SK-N-SH (cell line): ENCODE measurements around the gene TXN2. TPM values are rescaled to one million over a fixed set of nuclear protein-coding genes. Genes with fewer than 3 reads are reported as not detected.

Experiments
- CTCF ChIA-PET: fragments of 300-600, 350-600 bp; formaldehyde crosslinking; extraction: SDS; loops from one replicate; lab custom pipeline; 2021; lab: Yijun Ruan, JAX
- POLR2A ChIA-PET: fragments of 350-600 bp; sonication (Branson Sonifier 250); formaldehyde crosslinking; extraction: SDS; loops from one replicate; lab custom pipeline; 2020; ENCODE audit warnings: antibody characterized with exemption, inconsistent platforms; lab: Yijun Ruan, JAX
- DNase-seq: peaks from one replicate; pipeline ENCODE4 v3.0.0; 2012
- H2AFZ ChIP-seq: fragments of 200-600 bp; sonication (generic); 2 replicates; pipeline ENCODE4 v1.8.1; 2016; ENCODE audit warnings: antibody characterized with exemption, mild to moderate bottlenecking, low read depth
- H3F3A ChIP-seq: fragments of 200-600 bp; sonication (generic); replicated peaks from 2 replicates; pipeline ENCODE3; 2016; ENCODE audit warnings: antibody characterized with exemption, mild to moderate bottlenecking; ENCODE audit not compliant: insufficient read depth
- H3K27ac ChIP-seq, 2 experiments: fragments of 200-500 bp in 1 of 2; fragments of 200-600 bp in 1 of 2; sonication (Bioruptor generic) in 1 of 2; sonication (generic), shearing (Covaris generic) in 1 of 2; 2 replicates each; pipeline versions ENCODE4 v1.5.1 to v1.6.1; 2014 to 2016; ENCODE audit warnings: low read depth in 2 of 2, inconsistent platforms in 1 of 2, low read length in 1 of 2, mild to moderate bottlenecking in 1 of 2, mixed read lengths in 1 of 2
- H3K27me3 ChIP-seq: fragments of 200-600 bp; sonication (generic), shearing (Covaris generic); 2 replicates; pipeline ENCODE4 v1.6.1; 2016; ENCODE audit warnings: mixed run types; ENCODE audit not compliant: insufficient read depth
- H3K36me3 ChIP-seq, 2 experiments: fragments of 200-500 bp in 1 of 2; fragments of 200-600 bp in 1 of 2; sonication (Bioruptor generic) in 1 of 2; sonication (generic) in 1 of 2; replicated peaks in 1 of 2; 2 replicates each; pipeline versions ENCODE3 to v1.5.1; 2014 to 2016; ENCODE audit warnings: low read length in 1 of 2, mild to moderate bottlenecking in 1 of 2; ENCODE audit not compliant: insufficient read depth in 2 of 2, control insufficient read depth in 1 of 2
- H3K4me1 ChIP-seq, 2 experiments: fragments of 200-500 bp in 1 of 2; fragments of 200-600 bp in 1 of 2; sonication (Bioruptor generic) in 1 of 2; sonication (generic), shearing (Covaris generic) in 1 of 2; 2 replicates each; pipeline versions ENCODE4 v1.5.1 to v1.6.1; 2014 to 2016; ENCODE audit warnings: low read depth in 1 of 2, low read length in 1 of 2, mixed run types in 1 of 2; ENCODE audit not compliant: insufficient read depth in 2 of 2, control insufficient read depth in 1 of 2
- H3K4me2 ChIP-seq: fragments of 200-600 bp; sonication (generic), shearing (Covaris generic); 2 replicates; pipeline ENCODE4 v1.6.1; 2017; ENCODE audit warnings: mixed run types
- H3K4me3 ChIP-seq, 2 experiments: fragments of 200-500 bp in 1 of 2; fragments of 200-600 bp in 1 of 2; sonication (Bioruptor generic) in 1 of 2; sonication (generic), shearing (Covaris generic) in 1 of 2; 2 replicates each; pipeline versions ENCODE4 v1.5.1 to v1.8.1; 2014 to 2016; ENCODE audit warnings: low read depth in 2 of 2, inconsistent platforms in 1 of 2, low read length in 1 of 2, mild to moderate bottlenecking in 1 of 2, mixed read lengths in 1 of 2, moderate library complexity in 1 of 2
- H3K79me2 ChIP-seq: fragments of 200-600 bp; sonication (generic); 2 replicates; pipeline ENCODE4 v1.8.1; 2017; ENCODE audit warnings: mild to moderate bottlenecking; ENCODE audit not compliant: insufficient read depth
- H3K9ac ChIP-seq: fragments of 200-600 bp; sonication (generic); 2 replicates; pipeline ENCODE4 v1.6.1; 2017; ENCODE audit warnings: mixed run types
- H3K9me2 ChIP-seq: fragments of 200-600 bp; sonication (generic); 2 replicates; pipeline ENCODE4 v1.6.1; 2017; ENCODE audit warnings: mixed run types
- H3K9me3 ChIP-seq: fragments of 200-600 bp; sonication (generic); 2 replicates; pipeline ENCODE4 v1.6.1; 2017; ENCODE audit warnings: mixed run types, mild to moderate bottlenecking, moderate library complexity
- H4K20me1 ChIP-seq: fragments of 200-600 bp; sonication (generic); 2 replicates; pipeline ENCODE4 v1.6.1; 2017; ENCODE audit warnings: mild to moderate bottlenecking, mixed run types; ENCODE audit not compliant: insufficient read depth
- GABPA ChIP-seq: IDR thresholded peaks from 2 replicates; pipeline ENCODE4 v1.4.0; 2012; ENCODE audit warnings: low read depth, mild to moderate bottlenecking
- MEF2A ChIP-seq: IDR thresholded peaks from 2 replicates; pipeline ENCODE4 v1.4.0; 2012; ENCODE audit warnings: low read depth, borderline replicate concordance
- MXI1 ChIP-seq: IDR thresholded peaks from 2 replicates; pipeline ENCODE4 v1.6.1; 2012; ENCODE audit warnings: mild to moderate bottlenecking, low read depth, low read length, improper control_type of control experiment
- NRF1 ChIP-seq: IDR thresholded peaks from 2 replicates; pipeline ENCODE4 v1.6.1; 2012; ENCODE audit warnings: low read depth, mild to moderate bottlenecking, low read length
- RFX5 ChIP-seq: IDR thresholded peaks from 2 replicates; pipeline ENCODE4 v1.6.1; 2012; ENCODE audit warnings: mild to moderate bottlenecking, improper control_type of control experiment, low read length
- SIN3A ChIP-seq: IDR thresholded peaks from 2 replicates; pipeline ENCODE4 v1.6.1; 2012; ENCODE audit warnings: low read depth, mild to moderate bottlenecking, low read length, moderate library complexity, borderline replicate concordance
- TAF1 ChIP-seq: IDR thresholded peaks from 2 replicates; pipeline ENCODE4 v1.6.1; 2012; ENCODE audit warnings: low read depth, mild to moderate bottlenecking, low read length, moderate library complexity, borderline replicate concordance
- TCF12 ChIP-seq: IDR thresholded peaks from 2 replicates; pipeline ENCODE4 v1.4.0; 2012
- TEAD4 ChIP-seq: IDR thresholded peaks from 2 replicates; pipeline ENCODE4 v1.4.0; 2012; ENCODE audit warnings: mild to moderate bottlenecking, borderline replicate concordance; ENCODE audit not compliant: insufficient read depth
- USF1 ChIP-seq: IDR thresholded peaks from 2 replicates; pipeline ENCODE4 v1.4.0; 2012; ENCODE audit warnings: low read depth, borderline replicate concordance
- USF2 ChIP-seq: fragments of 150-350 bp; IDR thresholded peaks from 2 replicates; pipeline ENCODE4 v1.6.1; 2017; ENCODE audit warnings: antibody characterized with exemption, low read length, low read depth, borderline replicate concordance
- WGBS: methylation state at CpG from one replicate; pipeline ENCODE4 v1.1.6; 2017; ENCODE audit warnings: low lambda C conversion rate; 5-methylcytosine and 5-hydroxymethylcytosine counted together
- polyA plus RNA-seq, 3 experiments: library from polyadenylated mRNA; depleted of rRNA; stranded (reverse); fragments of >200 nt; gene quantifications; 2 replicates each; pipeline ENCODE4 v1.2.3, GENCODE V29; 2012

Gene TXN2
- polyA plus RNA-seq, 1 of the 3 experiments (the other 2 are of a cell fraction) = 251 TPM

- POLR2A ChIA-PET = no interaction called here
- CTCF ChIA-PET = interaction anchor here (1.0 to 1.9 kb wide), 2 partner anchors 9 to 141 kb away, joined by 3 to 8 read pairs; no protein-coding TSS in a partner anchor
- DNase-seq = no peak
Measured at GRCh38 chr22:36442506-36443197, 38.8 kb downstream of the TXN2 start.

GRCh38 chr22:36440429-36441002 lies 40.9 kb downstream of the TXN2 start:
- H3K4me1 ChIP-seq = peaks cover 0 to 16% of the 10 kb centered on the region in 2 experiments; a peak in 2 of 4 replicates
- peak overlapping the region; percentile 45; the same call in 1 of the 2 replicates for H3K4me2 ChIP-seq
- H3K4me3 ChIP-seq = no peak overlapping the region
- H3K27me3 ChIP-seq = no peaks in the 10 kb centered on the region
- no peaks in the 10 kb centered on the region for H4K20me1 ChIP-seq
- CTCF ChIA-PET = interaction anchor here (0.9 kb wide), 1 partner anchor 89 kb away, joined by 3 read pairs; no protein-coding TSS in a partner anchor
- H3K9me3 ChIP-seq = no peaks in the 10 kb centered on the region
- no peak for DNase-seq
- no peaks in the 10 kb centered on the region for H3K36me3 ChIP-seq
- no peaks in the 10 kb centered on the region for H3K9me2 ChIP-seq
- WGBS = 88% methylated on average over 8 of the region's 8 CpGs
- TF ChIP-seq MXI1 = no peak
- TF ChIP-seq TAF1 = no peak
- no peak for TF ChIP-seq NRF1
- no peak for TF ChIP-seq USF1
- TF ChIP-seq, all 33 proteins: peak for 0
- Histone ChIP-seq H2AFZ (no peak overlapping the region), H3K27ac (peak overlapping the region in 1 of 2 experiments; percentile 84; a peak in 2 of 4 replicates), H3K9ac (no peak overlapping the region), H3K79me2 (no peaks in the 10 kb centered on the region), H3F3A (peaks cover 30% of the 10 kb centered on the region)
- POLR2A ChIA-PET = no interaction called here

More at GRCh38 chr22:36442506-36443197, 38.8 kb downstream of the TXN2 start:
- Histone ChIP-seq H3K4me1 (peaks cover 0 to 16% of the 10 kb centered on the region in 2 experiments; a peak in 2 of 4 replicates), H3K9me3 (no peaks in the 10 kb centered on the region), H3K36me3 (no peaks in the 10 kb centered on the region), H3K9me2 (no peaks in the 10 kb centered on the region), H3K79me2 (no peaks in the 10 kb centered on the region), H3K9ac (no peak overlapping the region), H3K27ac (no peak overlapping the region), H3K27me3 (no peaks in the 10 kb centered on the region), H4K20me1 (no peaks in the 10 kb centered on the region), H2AFZ (no peak overlapping the region), H3F3A (peaks cover 35% of the 10 kb centered on the region), H3K4me3 (no peak overlapping the region), H3K4me2 (no peak overlapping the region)
- WGBS = 85% methylated on average over 4 of the region's 12 CpGs
- no peak for TF ChIP-seq TCF12
- no peak for TF ChIP-seq RFX5
- no peak for TF ChIP-seq USF2
- no peak for TF ChIP-seq SIN3A
- no peak for TF ChIP-seq TAF1
- no peak for TF ChIP-seq MEF2A
- no peak for TF ChIP-seq GABPA
- TF ChIP-seq TEAD4 = no peak
